NCI-H2107 (cell line): Measurements from ENCODE around the gene EXTL1.

Source experiments
- DNase-seq: peaks from one replicate; lab custom pipeline; 2025; lab: John Stamatoyannopoulos, UW

Gene EXTL1

DNA sequence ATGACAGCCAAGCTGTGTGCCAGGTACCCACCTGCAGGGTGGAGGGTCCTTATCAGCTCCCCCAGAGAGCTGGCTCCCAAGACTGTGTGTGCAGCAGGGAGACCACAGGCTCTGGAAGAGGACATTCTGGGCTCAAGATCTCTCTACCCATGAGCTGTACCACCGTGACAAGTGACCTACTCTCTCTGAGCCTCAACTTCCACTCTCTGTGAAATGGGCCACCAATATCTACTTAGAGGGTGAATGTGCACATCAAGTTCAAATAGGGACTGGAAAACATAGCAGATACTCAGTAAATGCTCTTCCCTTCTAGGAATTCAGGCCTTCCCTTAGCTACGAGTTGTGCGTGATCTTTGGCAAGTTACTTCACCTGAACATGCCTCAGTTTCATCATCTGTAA lies 22.8 kb downstream of the EXTL1 start:
- DNase-seq = no peak

DNA sequence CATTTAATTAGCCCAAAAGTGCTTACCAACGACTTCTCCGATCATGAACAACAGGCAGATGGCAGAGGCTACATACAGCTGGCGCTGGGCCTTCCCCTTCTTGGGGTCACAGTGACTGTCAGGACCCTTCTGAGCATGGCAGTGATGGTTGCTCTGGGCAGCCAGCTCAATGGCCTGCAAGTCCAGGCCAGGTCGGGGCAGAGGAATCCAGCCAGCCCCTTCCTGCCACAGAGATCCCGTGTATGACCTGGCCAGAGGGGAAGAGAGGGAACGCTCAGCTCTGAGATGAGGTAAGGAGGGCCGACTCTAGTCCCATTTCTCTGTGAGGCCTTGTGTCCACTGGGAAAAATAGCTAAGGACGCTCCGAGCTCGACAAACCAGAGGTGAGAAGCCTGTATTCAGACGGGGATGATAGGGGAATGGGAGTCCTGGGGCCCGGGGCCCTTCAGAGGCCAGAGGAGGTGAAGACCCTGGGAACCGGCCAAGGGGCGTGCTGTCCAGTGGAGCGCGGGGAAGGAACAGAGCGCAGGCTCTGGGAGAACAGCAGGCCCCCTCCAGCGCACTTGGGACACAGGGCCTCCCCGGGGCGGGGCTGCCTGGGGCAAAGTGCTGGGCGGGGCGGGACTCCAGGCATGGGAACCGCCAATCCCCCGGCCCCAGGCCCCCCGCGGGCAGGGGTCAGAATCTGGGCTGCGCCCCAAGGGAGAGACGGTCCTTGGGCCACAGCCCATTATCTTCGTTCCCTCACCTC lies 23.6 kb downstream of the EXTL1 start:
- no peak for DNase-seq

DNA sequence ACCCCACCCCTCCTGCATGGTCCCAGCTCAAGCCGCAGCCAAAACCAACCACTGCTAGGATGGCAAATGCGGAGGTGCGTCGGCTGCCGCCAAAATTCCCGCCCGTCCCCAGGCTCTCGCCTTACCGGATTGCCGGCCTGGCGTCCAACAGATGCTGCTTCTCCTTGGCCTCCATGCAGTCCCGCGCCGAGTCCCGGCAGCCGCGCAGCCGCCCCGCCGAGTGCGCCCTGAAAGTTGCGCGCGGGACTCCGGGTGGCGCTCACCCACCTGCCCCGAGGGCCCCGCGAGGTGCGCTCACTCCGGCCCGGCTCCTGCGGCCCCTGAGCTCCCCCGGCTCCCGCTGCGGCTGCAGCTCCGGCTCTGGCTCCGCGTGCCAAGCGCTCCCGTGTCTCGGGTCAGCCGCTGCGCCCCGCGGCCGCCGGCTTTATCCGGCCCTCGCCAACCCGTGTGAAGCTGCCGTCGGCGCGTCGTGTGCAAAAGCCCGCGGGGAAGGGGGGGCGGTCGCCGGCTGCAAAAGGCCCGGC lies 24.2 kb downstream of the EXTL1 start, which contains the start of gene SLC30A2:
TSS of gene SLC30A2 (minus strand) at position 397 of the 524 bp plus-strand sequence. CDS start at position 175, 222 bp downstream.
- DNase-seq = no peak

- no peak for DNase-seq
Observed at GRCh38 chr1:26046246-26047095, 24.9 kb downstream of the EXTL1 start.

GRCh38 chr1:26047278-26047874 lies 25.8 kb downstream of the EXTL1 start:
- DNase-seq = no peak

DNA sequence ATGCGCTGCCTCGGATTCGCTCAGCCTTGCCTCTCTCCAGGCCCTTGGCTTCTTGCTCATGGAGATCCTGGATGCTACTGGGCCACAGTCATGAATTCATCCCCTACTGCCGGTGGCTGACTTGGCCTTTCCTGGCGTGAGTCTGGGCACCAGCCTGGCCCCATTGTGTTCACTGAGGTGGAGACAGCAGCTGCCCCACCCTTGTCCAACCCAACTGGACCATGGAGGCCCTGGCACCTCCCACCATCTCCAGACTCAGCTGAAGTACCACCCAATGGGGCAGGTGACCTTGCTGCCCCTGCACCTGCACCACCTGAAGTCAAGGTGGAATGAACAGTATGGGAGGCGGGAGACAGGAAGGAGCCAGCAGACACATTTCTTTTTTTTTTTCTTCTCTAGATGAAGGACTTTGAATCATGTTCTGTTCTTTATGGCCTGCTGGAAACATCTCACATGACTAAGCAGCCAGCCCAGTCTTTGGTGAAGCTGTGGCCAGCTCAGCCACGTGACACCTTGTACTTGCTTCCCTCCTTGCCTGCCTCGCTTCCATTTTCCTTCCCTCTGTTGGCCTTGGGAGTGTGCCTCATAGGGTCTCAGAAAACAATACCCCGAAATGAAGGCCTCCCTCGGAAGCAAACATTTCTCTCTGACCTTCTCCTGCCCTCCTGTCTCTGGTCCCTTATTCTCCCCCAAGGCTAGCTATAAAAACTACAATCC lies 28.1 kb downstream of the EXTL1 start:
- DNase-seq = no peak

DNA sequence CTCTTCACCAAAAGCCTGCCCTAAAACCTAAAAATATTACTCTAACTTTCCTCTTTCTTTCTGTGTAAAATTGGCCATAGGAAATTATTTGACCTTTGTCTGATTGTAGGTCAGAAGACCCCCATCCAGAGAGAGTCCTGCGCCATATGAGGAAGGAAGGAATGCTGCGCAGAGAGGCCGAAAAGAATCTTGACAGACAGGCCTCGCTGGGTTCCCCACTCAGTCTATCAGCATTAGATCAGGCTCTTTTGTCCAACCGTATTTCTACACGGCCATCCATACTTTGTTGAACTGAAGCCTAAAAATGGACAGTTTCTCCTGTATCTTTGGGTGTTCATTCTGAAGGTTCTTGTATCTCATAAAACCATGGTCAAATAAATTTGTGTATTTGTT lies 28.7 kb downstream of the EXTL1 start:
- DNase-seq = no peak

DNA sequence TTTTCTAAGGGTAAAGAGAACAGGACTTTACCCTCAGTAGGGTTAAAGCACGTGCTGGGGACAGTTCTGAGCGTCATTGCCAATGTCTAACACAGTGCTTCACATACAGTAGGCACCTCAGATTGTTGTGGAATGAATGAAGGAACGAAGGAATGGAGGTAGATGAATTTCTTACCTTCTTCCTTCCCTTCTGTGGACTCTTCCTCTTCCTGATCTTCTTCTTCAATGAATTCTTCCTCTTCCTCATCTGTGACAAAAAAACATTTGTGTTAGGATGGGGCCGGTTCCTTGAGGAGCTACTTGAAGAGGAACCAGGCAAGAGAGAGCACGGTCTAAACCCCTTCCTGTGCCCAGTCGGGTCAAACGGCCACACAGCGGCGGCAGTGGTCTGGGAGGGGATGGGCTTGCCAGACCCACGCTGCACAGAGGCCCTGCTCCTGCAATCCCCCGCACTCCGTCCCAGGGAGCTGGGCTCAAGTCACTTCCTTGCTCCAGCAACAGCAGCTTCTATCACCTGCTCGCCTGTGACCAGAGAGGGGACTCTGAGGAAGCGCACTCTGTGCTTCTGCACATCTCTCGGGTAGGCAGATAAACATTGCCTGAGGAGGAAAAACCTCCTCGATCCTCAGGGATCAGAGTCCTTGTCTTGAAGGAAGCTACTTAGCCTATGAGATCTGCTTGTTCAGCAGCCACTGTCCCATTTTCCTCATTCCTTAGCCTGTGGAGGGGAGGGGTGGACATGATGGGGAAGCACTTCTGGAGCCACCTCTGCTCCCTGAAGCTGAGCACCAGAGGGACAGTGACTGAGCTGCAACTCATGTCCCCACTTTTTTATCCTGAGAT lies 32.4 kb downstream of the EXTL1 start:
- DNase-seq = no peak

DNA sequence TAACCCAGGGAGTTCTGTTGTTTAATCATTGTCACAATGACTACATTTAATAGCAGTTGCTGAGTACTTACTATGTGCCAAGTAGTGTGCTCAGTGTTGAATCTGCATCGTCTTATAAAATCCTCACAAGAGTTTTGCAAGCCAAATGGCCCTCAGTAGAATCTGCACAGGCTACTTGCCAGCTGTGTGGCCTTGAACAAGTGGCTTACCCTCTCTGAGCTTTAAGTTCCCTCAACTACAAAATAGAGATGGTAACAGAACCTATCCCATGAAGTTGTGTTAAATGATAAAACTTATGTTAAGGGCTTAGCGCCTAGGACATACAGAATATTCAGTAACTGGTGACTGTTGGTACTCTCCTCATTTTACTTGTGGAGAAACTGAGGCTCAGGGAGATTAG lies 33.5 kb downstream of the EXTL1 start:
- no peak for DNase-seq

GRCh38 chr1:26057189-26057588 lies 35.6 kb downstream of the EXTL1 start:
- no peak for DNase-seq

GRCh38 chr1:26058052-26058595 lies 36.5 kb downstream of the EXTL1 start:
- DNase-seq = no peak

- no peak for DNase-seq
Observed at GRCh38 chr1:26059906-26060305, 38.3 kb downstream of the EXTL1 start.

DNA sequence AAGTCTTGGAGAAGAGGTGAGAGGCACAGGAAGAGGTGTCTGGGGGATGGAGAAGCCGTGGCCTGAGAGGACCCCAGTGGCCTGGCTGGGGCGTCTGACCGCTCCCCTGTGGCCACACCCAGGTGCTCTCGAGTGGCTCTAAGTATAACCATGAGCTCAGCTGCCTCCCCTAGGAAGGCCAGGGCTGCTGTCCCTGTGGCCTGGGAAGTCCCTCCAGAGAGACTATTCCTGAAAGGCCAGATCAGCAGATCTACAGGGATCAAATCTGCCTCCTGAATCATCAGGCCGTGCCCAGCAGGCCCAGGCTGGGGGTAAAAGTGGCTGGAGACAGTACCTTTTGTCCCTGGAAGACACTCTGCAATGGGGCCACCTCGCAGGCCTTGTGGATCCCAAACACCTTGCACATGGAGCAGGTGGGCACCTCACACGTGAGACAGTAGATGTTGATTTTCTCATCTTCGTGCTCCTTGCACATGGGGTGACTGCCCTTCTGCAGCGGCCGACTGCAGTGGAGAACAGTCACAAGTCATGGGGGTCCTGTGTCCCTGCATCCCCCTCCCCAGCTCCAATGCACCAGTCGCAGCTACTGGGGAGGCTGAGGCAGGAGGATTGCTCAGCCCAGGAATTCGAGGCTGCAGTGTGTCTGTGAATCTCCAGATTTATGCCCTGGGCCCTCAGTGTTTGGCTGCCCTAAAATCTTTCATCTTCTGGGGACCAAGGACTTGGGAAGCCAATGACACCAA lies 39.4 kb downstream of the EXTL1 start:
- no peak for DNase-seq

DNA sequence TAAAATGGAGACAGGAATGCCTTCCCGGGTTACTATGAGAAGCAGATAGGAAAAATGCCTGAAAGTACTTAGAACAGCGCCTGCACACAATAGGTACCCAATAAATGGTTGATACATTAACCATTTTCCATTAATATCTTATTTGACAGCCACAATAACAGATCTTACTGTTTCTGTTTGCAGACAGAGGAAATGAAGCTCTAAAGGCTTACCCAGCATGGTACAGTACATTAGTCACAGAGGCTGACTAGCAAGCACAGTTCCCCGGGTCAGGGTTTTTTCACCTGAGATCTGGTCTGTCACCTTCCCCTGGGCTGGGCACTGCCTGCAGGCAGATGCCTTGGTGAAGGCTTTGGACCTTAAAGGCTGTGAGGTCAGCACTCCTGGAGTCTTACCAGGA lies 43.0 kb downstream of the EXTL1 start:
- DNase-seq = no peak

GRCh38 chr1:26066160-26066559 lies 44.6 kb downstream of the EXTL1 start:
- no peak for DNase-seq

DNA sequence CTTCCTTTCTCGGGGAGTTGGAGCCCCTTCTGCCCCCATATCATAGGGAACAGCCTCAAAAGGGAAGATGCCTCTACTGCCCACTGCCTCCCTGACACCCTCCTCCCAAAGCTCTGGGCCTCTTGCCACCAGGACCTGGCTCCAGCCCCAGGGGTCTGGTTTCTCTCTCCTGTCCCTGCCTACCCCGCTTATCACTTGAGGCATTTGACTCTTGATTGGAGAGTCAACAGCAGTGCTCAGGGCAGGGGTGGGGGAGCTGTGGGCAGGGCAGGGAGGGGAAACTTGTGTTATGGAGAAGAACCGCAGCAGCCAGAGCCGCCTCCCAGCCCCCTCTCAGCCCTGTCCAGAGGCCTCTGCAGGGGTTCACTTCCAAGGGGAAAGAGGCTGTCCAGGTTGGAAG lies 45.3 kb downstream of the EXTL1 start:
- no peak for DNase-seq

DNA sequence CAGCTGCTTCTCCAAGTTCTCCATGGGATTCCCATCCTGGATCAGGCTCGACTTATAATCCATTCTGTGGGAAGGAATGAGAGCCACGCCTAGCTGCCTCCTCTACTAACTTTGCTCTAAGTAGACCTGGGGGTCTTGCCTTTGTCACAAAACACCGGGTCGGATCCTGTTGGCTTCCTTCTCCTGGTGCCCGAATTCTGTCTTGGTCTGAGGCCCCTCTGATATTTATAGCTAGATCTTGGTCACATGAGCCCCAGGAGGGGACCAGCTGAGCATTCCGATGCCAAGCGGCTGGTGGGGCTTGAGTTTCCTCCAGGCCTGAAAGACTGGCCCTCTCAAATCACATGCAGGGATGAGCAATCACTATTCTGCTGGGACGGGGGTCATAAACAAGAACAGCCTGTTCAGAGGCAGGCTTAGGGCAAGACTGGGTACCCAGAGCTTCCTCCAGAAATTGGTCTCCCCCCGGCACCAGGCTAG lies 45.9 kb downstream of the EXTL1 start, which contains the start of gene TRIM63:
TSS of gene TRIM63 (minus strand) at position 199 of the 480 bp plus-strand sequence. CDS start at position 63, 136 bp downstream.
- no peak for DNase-seq

DNA sequence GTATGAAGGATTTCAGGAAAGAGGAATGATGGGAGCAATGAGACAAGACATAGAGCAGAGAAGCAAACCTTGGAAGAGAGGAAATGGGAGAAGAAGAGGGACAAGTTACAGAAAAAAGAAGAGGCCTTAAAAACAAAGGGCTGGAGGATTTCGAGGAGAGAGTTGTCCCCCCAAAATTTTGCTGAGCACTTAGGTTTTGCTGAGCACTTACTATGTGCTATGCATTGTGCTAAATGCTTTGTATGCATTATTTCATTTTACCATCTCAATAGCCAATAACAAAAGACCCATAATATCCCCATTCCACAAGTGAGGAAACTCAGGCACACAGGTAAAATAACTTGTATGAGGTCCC lies 48.3 kb downstream of the EXTL1 start:
- DNase-seq = no peak

- DNase-seq = no peak
Observed at GRCh38 chr1:26070296-26070962, 48.9 kb downstream of the EXTL1 start.
